ENCODE results near the gene RAB20. TPM values are rescaled to one million over a fixed set of nuclear protein-coding genes. Genes with fewer than 3 reads are reported as not detected.

The RAB20 gene
- total RNA-seq, 1 experiment from 2014 or later: 14.3 TPM

DNA sequence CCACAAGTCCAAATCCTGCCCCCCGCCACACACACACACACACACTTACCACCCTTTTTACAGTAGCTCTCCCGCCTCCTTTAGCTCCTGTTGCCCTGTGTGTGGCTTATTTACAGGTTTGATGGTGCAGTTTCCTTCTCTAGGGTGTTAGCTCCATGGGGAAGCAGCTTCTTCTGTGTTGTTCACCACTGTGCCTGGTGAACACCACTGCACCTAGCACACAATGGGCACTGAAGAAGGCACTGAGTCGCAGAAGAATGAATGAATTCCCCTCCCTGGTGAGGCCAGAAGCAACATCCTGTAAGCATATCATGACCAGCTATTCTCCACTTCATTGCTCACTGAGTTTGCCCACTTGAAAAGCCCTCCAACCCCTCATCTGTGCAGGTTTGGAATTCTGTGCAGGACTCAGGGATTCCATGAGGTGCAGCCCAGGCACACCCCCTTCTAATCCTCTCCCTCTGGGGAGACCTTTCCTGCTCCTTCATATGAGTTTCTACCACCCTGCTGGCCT lies 3.0 kb upstream of the RAB20 start (continued):
- no peak for TF ChIP-seq ARID4B (CRISPR knock-in tag; IDR thresholded peaks at IDR 0.05; ENCODE audit: borderline replicate concordance)
- TF ChIP-seq ZSCAN18 (CRISPR knock-in tag; IDR thresholded peaks at IDR 0.05): no peak
- TF ChIP-seq, protein P1, sequence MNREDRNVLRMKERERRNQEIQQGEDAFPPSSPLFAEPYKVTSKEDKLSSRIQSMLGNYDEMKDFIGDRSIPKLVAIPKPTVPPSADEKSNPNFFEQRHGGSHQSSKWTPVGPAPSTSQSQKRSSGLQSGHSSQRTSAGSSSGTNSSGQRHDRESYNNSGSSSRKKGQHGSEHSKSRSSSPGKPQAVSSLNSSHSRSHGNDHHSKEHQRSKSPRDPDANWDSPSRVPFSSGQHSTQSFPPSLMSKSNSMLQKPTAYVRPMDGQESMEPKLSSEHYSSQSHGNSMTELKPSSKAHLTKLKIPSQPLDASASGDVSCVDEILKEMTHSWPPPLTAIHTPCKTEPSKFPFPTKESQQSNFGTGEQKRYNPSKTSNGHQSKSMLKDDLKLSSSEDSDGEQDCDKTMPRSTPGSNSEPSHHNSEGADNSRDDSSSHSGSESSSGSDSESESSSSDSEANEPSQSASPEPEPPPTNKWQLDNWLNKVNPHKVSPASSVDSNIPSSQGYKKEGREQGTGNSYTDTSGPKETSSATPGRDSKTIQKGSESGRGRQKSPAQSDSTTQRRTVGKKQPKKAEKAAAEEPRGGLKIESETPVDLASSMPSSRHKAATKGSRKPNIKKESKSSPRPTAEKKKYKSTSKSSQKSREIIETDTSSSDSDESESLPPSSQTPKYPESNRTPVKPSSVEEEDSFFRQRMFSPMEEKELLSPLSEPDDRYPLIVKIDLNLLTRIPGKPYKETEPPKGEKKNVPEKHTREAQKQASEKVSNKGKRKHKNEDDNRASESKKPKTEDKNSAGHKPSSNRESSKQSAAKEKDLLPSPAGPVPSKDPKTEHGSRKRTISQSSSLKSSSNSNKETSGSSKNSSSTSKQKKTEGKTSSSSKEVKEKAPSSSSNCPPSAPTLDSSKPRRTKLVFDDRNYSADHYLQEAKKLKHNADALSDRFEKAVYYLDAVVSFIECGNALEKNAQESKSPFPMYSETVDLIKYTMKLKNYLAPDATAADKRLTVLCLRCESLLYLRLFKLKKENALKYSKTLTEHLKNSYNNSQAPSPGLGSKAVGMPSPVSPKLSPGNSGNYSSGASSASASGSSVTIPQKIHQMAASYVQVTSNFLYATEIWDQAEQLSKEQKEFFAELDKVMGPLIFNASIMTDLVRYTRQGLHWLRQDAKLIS (CRISPR knock-in tag; IDR thresholded peaks at IDR 0.05; ENCODE audit: borderline replicate concordance): no peak
- no peak for TF ChIP-seq GTF2I (CRISPR knock-in tag; conservative IDR thresholded peaks at IDR 0.05)
- TF ChIP-seq ZNF138 (CRISPR knock-in tag; conservative IDR thresholded peaks at IDR 0.05): no peak
- no peak for TF ChIP-seq SOX15 (CRISPR knock-in tag; IDR thresholded peaks at IDR 0.05)
- TF ChIP-seq ZNF121 (CRISPR knock-in tag; IDR thresholded peaks at IDR 0.05): no peak
- TF ChIP-seq, protein P2, sequence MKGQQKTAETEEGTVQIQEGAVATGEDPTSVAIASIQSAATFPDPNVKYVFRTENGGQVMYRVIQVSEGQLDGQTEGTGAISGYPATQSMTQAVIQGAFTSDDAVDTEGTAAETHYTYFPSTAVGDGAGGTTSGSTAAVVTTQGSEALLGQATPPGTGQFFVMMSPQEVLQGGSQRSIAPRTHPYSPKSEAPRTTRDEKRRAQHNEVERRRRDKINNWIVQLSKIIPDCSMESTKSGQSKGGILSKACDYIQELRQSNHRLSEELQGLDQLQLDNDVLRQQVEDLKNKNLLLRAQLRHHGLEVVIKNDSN (CRISPR knock-in tag; IDR thresholded peaks at IDR 0.05): no peak

DNA sequence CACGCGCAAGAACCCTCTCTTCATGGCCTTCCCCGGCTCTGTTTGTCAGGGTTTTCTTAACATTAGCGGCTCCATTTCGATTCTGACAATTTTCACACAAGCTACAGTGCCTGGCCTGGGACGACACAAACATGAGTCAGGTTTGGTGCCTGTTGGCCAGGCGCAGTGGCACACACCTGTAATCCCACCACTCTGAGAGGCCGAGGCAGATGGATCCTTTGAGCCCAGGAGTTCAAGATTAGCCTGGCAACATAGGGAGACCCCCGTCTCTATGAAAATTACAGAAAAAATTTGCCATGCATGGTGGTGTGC lies 1.9 kb upstream of the RAB20 start:
- peaks cover 55% of the 10 kb centered on the region for H3K4me1 Mint-ChIP-seq
- peak overlapping the region; percentile 88 for H3K4me3 Mint-ChIP-seq
- peaks cover 7% of the 10 kb centered on the region for H3K36me3 Mint-ChIP-seq
- H3K27ac Mint-ChIP-seq: no peak overlapping the region
- ATAC-seq (no peak), DNase-seq (ENCODE audit: low spot score) (no peak)
- peaks cover 15% of the 10 kb centered on the region for H3K27me3 Mint-ChIP-seq (ENCODE audit: low read depth)
- ChIA-PET POLR2A (no interaction called here), CTCF (interaction anchor here (1.3 to 1.6 kb wide), 2 partner anchors 12 to 107 kb away, joined by 3 read pairs; no protein-coding TSS in a partner anchor)
- H3K9me3 Mint-ChIP-seq: peaks cover 4% of the 10 kb centered on the region
- TF ChIP-seq ZBTB43 (CRISPR knock-in tag; IDR thresholded peaks at IDR 0.05): no peak
- TF ChIP-seq, protein P3, sequence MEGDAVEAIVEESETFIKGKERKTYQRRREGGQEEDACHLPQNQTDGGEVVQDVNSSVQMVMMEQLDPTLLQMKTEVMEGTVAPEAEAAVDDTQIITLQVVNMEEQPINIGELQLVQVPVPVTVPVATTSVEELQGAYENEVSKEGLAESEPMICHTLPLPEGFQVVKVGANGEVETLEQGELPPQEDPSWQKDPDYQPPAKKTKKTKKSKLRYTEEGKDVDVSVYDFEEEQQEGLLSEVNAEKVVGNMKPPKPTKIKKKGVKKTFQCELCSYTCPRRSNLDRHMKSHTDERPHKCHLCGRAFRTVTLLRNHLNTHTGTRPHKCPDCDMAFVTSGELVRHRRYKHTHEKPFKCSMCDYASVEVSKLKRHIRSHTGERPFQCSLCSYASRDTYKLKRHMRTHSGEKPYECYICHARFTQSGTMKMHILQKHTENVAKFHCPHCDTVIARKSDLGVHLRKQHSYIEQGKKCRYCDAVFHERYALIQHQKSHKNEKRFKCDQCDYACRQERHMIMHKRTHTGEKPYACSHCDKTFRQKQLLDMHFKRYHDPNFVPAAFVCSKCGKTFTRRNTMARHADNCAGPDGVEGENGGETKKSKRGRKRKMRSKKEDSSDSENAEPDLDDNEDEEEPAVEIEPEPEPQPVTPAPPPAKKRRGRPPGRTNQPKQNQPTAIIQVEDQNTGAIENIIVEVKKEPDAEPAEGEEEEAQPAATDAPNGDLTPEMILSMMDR (IDR thresholded peaks at IDR 0.05): no peak
- TF ChIP-seq TEAD1 (CRISPR knock-in tag; IDR thresholded peaks at IDR 0.05): no peak
- no peak for TF ChIP-seq CBFB (CRISPR knock-in tag; IDR thresholded peaks at IDR 0.05; ENCODE audit: low read depth)
- no peak for TF ChIP-seq MAX (CRISPR knock-in tag; IDR thresholded peaks at IDR 0.05)
- TF ChIP-seq, protein P4, sequence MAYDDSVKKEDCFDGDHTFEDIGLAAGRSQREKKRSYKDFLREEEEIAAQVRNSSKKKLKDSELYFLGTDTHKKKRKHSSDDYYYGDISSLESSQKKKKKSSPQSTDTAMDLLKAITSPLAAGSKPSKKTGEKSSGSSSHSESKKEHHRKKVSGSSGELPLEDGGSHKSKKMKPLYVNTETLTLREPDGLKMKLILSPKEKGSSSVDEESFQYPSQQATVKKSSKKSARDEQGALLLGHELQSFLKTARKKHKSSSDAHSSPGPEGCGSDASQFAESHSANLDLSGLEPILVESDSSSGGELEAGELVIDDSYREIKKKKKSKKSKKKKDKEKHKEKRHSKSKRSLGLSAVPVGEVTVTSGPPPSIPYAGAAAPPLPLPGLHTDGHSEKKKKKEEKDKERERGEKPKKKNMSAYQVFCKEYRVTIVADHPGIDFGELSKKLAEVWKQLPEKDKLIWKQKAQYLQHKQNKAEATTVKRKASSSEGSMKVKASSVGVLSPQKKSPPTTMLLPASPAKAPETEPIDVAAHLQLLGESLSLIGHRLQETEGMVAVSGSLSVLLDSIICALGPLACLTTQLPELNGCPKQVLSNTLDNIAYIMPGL (CRISPR knock-in tag; IDR thresholded peaks at IDR 0.05): no peak
- TF ChIP-seq ZNF423 (CRISPR knock-in tag; IDR thresholded peaks at IDR 0.05): no peak
- TF ChIP-seq HMGA2 (CRISPR knock-in tag; IDR thresholded peaks at IDR 0.05): no peak
- TF ChIP-seq, protein P5, sequence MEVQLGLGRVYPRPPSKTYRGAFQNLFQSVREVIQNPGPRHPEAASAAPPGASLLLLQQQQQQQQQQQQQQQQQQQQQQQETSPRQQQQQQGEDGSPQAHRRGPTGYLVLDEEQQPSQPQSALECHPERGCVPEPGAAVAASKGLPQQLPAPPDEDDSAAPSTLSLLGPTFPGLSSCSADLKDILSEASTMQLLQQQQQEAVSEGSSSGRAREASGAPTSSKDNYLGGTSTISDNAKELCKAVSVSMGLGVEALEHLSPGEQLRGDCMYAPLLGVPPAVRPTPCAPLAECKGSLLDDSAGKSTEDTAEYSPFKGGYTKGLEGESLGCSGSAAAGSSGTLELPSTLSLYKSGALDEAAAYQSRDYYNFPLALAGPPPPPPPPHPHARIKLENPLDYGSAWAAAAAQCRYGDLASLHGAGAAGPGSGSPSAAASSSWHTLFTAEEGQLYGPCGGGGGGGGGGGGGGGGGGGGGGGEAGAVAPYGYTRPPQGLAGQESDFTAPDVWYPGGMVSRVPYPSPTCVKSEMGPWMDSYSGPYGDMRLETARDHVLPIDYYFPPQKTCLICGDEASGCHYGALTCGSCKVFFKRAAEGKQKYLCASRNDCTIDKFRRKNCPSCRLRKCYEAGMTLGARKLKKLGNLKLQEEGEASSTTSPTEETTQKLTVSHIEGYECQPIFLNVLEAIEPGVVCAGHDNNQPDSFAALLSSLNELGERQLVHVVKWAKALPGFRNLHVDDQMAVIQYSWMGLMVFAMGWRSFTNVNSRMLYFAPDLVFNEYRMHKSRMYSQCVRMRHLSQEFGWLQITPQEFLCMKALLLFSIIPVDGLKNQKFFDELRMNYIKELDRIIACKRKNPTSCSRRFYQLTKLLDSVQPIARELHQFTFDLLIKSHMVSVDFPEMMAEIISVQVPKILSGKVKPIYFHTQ (CRISPR knock-in tag; IDR thresholded peaks at IDR 0.05): no peak
